ENCODE results near the gene XRCC3. TPM values are rescaled to one million over a fixed set of nuclear protein-coding genes. Genes with fewer than 3 reads are reported as not detected.

XRCC3 gene
- total and polyA plus RNA-seq, 10 of the 15 experiments (the other 5 are each of a cell fraction or from before 2014, with no cell fraction given): 0.37 to 52.0 (median 26.8) TPM

- Histone ChIP-seq H2AFZ (ENCODE audit: control insufficient read depth, low read depth, low read length) (no peak overlapping the region), H3K9ac (ENCODE audit: control insufficient read depth, insufficient read depth, low read length) (no peak overlapping the region), H3K4me1 (ENCODE audit: control insufficient read depth, insufficient read depth, low read length) (peaks cover 4% of the 10 kb centered on the region), H3K4me3 (no peak overlapping the region), H3K79me2 (ENCODE audit: control insufficient read depth, insufficient read depth, low read length) (peaks cover 26% of the 10 kb centered on the region), H4K20me1 (ENCODE audit: control insufficient read depth, insufficient read depth) (peaks cover 3% of the 10 kb centered on the region; the same call in 1 of the 2 replicates), H3K27me3 (replicated peaks in 1 of 2; ENCODE audit: control insufficient read depth in 2 of 2, insufficient read depth in 2 of 2, low read length in 1 of 2) (no peaks in the 10 kb centered on the region), H3K36me3 (ENCODE audit: control insufficient read depth in 2 of 2, insufficient read depth in 2 of 2, low read length in 1 of 2) (peaks cover 8 to 17% of the 10 kb centered on the region in 2 experiments), H3K27ac (ENCODE audit: control insufficient read depth, insufficient read depth) (no peak overlapping the region), H3K9me3 (replicated peaks; ENCODE audit: control insufficient read depth, insufficient read depth, low read length) (no peaks in the 10 kb centered on the region), H3K4me2 (ENCODE audit: control insufficient read depth, insufficient read depth) (no peak overlapping the region)
- POLR2A ChIA-PET: interaction anchor here (1.0 kb wide), 1 partner anchor 21 kb away, joined by 3 read pairs; no protein-coding TSS in a partner anchor
- FAIRE-seq (no peak), DNase-seq (ENCODE audit: low read depth, low spot score) (no peak), ATAC-seq (no peak)
- 72% methylated on average over 7 of the region's 7 CpGs for WGBS (ENCODE audit: insufficient coverage, insufficient replicate concordance, low lambda C conversion rate, missing lambda C conversion rate)
- CTCF ChIA-PET: no interaction called here
- SMC1A ChIA-PET (ENCODE audit: uncharacterized antibody, unreplicated experiment): no interaction called here
- TF ChIP-seq NBN (IDR thresholded peaks at IDR 0.05) (no peak), YY1 (IDR thresholded peaks at IDR 0.05; ENCODE audit: low read depth, low read length) (no peak), IKZF2 (IDR thresholded peaks at IDR 0.05) (no peak), JUNB (IDR thresholded peaks at IDR 0.05) (no peak), FOXK2 (IDR thresholded peaks at IDR 0.05) (no peak), JUND (IDR thresholded peaks at IDR 0.05; ENCODE audit: low read depth, low read length) (no peak), TCF12 (IDR thresholded peaks at IDR 0.05; ENCODE audit: low read depth, low read length) (no peak), NR2C2 (IDR thresholded peaks at IDR 0.05; ENCODE audit: borderline replicate concordance, control insufficient read depth, insufficient read length, low read depth) (no peak), ZNF687 (IDR thresholded peaks at IDR 0.05) (no peak), SIX5 (IDR thresholded peaks at IDR 0.05; ENCODE audit: low read depth, low read length, severe bottlenecking) (no peak), SREBF1 (IDR thresholded peaks at IDR 0.05; ENCODE audit: low read length) (no peak), SUZ12 (IDR thresholded peaks at IDR 0.05; ENCODE audit: unreplicated experiment) (no peak), HDGF (IDR thresholded peaks at IDR 0.05) (no peak), RB1 (IDR thresholded peaks at IDR 0.05; ENCODE audit: borderline replicate concordance) (no peak), USF1 (IDR thresholded peaks at IDR 0.05; ENCODE audit: borderline replicate concordance, extremely low read length, insufficient read depth, low read depth, low read length) (no peak)
- RAD21 ChIA-PET (ENCODE audit: unreplicated experiment): no interaction called here
- intact Hi-C loops (cut with micrococcal nuclease; ENCODE audit: unreplicated experiment) (no loop called here), in situ Hi-C loops (cut with MboI) (no loop called here)
- BruUV-seq (replicated peaks): no TSS peak
Measured at GRCh38 chr14:103651585-103651984, 63.7 kb downstream of the XRCC3 start.
